Caco-2 (cell line): ENCODE measurements around the gene MAML1. TPM values are rescaled to one million over a fixed set of nuclear protein-coding genes. Genes with fewer than 3 reads are reported as not detected.

Experiments used
- BruUV-seq: library from RNA; stranded (reverse); fragments of 400-500 nt; replicated peaks from 2 replicates; lab custom pipeline; 2021; lab: Mats Ljungman, UMichigan
- CTCF ChIA-PET: fragments of 300-600 bp; sonication (Branson Sonifier 250); formaldehyde crosslinking; loops from one replicate; lab custom pipeline; 2022; ENCODE audit warnings: antibody characterized with exemption; lab: Charles Lee
- POLR2A ChIA-PET: fragments of 300-600 bp; sonication (Branson Sonifier 250); formaldehyde crosslinking; loops from one replicate; lab custom pipeline; 2022; ENCODE audit warnings: antibody characterized with exemption; lab: Charles Lee
- DNase-seq, 2 experiments: peaks; one replicate each; pipeline versions ENCODE4 v3.0.0 to v3.0.0-alpha.2; 2020 to 2022
- H3K27me3 ChIP-seq: replicated peaks from 2 replicates; pipeline ENCODE4 v1.6.0; 2011; ENCODE audit warnings: low read length; ENCODE audit not compliant: control insufficient read depth, insufficient read depth
- H3K36me3 ChIP-seq: 2 replicates; pipeline ENCODE4 v1.5.1; 2011; ENCODE audit warnings: low read length; ENCODE audit not compliant: control insufficient read depth, insufficient read depth
- H3K4me1 ChIP-seq: fragments of 250-450 bp; sonication (Bioruptor Pico); 2 replicates; pipeline ENCODE4 v1.5.1; 2020; ENCODE audit warnings: mild to moderate bottlenecking
- H3K4me3 ChIP-seq: 2 replicates; pipeline ENCODE4 v1.5.1; 2011; ENCODE audit warnings: low read depth, mild to moderate bottlenecking, control low read depth, low read length
- H3K9me3 ChIP-seq: fragments of 250-450 bp; sonication (Bioruptor Pico); 2 replicates; pipeline ENCODE4 v1.5.1; 2020; ENCODE audit warnings: mild to moderate bottlenecking, moderate library complexity
- H3K27ac Mint-ChIP-seq: one replicate; pipeline ENCODE4 v1.8.0; 2022; ENCODE audit warnings: mixed read lengths; ENCODE audit not compliant: unreplicated experiment
- H3K27me3 Mint-ChIP-seq: one replicate; pipeline ENCODE4 v1.8.0; 2022; ENCODE audit warnings: mixed read lengths; ENCODE audit not compliant: insufficient read depth, unreplicated experiment
- H3K36me3 Mint-ChIP-seq: one replicate; pipeline ENCODE4 v1.8.0; 2022; ENCODE audit warnings: mild to moderate bottlenecking, mixed read lengths; ENCODE audit not compliant: insufficient read depth, unreplicated experiment
- H3K4me1 Mint-ChIP-seq: one replicate; pipeline ENCODE4 v1.8.0; 2022; ENCODE audit warnings: low read depth, mixed read lengths; ENCODE audit not compliant: unreplicated experiment
- H3K4me3 Mint-ChIP-seq: one replicate; pipeline ENCODE4 v1.8.0; 2022; ENCODE audit warnings: mild to moderate bottlenecking, moderate library complexity, mixed read lengths; ENCODE audit not compliant: unreplicated experiment
- H3K9me3 Mint-ChIP-seq: one replicate; pipeline ENCODE4 v1.8.0; 2022; ENCODE audit warnings: mixed read lengths; ENCODE audit not compliant: unreplicated experiment
- CTCF ChIP-seq, 2 experiments: fragments of 200-600 bp in 1 of 2; IDR thresholded peaks; 1 replicate in 1 of 2; 2 replicates in 1 of 2; pipeline versions ENCODE4 v1.5.1 to v1.8.0; 2011 to 2022; ENCODE audit warnings: antibody characterized with exemption in 1 of 2, control low read depth in 1 of 2, inconsistent platforms in 1 of 2, low read depth in 1 of 2, low read length in 1 of 2, mild to moderate bottlenecking in 1 of 2, moderate library complexity in 1 of 2; ENCODE audit not compliant: insufficient read depth in 1 of 2, severe bottlenecking in 1 of 2, unreplicated experiment in 1 of 2
- intact Hi-C: fragments of 100-400 bp; cut with micrococcal nuclease; formaldehyde crosslinking; loops from one replicate; pipeline ENCODE4 v1.10.0; 2022; ENCODE audit not compliant: unreplicated experiment
- total RNA-seq: library from RNA; stranded (reverse); gene quantifications from 2 replicates; pipeline ENCODE4 v1.2.3, GENCODE V29; 2022

The MAML1 gene
- total RNA-seq, 1 experiment from 2014 or later, result 41.3 TPM

- Mint-ChIP-seq H3K4me3 (no peak overlapping the region), H3K27me3 (no peaks in the 10 kb centered on the region), H3K4me1 (no peaks in the 10 kb centered on the region), H3K27ac (no peak overlapping the region), H3K36me3 (peaks cover 83% of the 10 kb centered on the region), H3K9me3 (no peaks in the 10 kb centered on the region)
- POLR2A ChIA-PET, result no interaction called here
- Histone ChIP-seq H3K27me3 (no peaks in the 10 kb centered on the region), H3K4me3 (no peak overlapping the region), H3K36me3 (no peaks in the 10 kb centered on the region; the same call in none of the 2 replicates), H3K4me1 (no peaks in the 10 kb centered on the region), H3K9me3 (no peaks in the 10 kb centered on the region)
- TF ChIP-seq CTCF (IDR thresholded peaks at IDR 0.05; ENCODE audit: insufficient read depth in 1 of 2, low read depth in 1 of 2, low read length in 1 of 2, severe bottlenecking in 1 of 2, unreplicated experiment in 1 of 2), result no peak
- CTCF ChIA-PET, result no interaction called here
- intact Hi-C loops, result no loop called here
- no peak for DNase-seq
- BruUV-seq, result no TSS peak
Measured at GRCh38 chr5:179774442-179774841, 41.8 kb downstream of the MAML1 start.

- no peak for TF ChIP-seq CTCF (IDR thresholded peaks at IDR 0.05; ENCODE audit: insufficient read depth in 1 of 2, low read depth in 1 of 2, low read length in 1 of 2, severe bottlenecking in 1 of 2, unreplicated experiment in 1 of 2)
- H3K9me3 ChIP-seq, result no peaks in the 10 kb centered on the region
- Mint-ChIP-seq H3K27me3 (no peaks in the 10 kb centered on the region), H3K36me3 (peaks cover 74% of the 10 kb centered on the region), H3K27ac (no peak overlapping the region), H3K4me1 (no peaks in the 10 kb centered on the region), H3K9me3 (no peaks in the 10 kb centered on the region), H3K4me3 (no peak overlapping the region)
- no peaks in the 10 kb centered on the region for H3K27me3 ChIP-seq
- H3K4me3 ChIP-seq, result no peak overlapping the region
- BruUV-seq, result no TSS peak
- no peaks in the 10 kb centered on the region; the same call in 1 of the 2 replicates for H3K36me3 ChIP-seq
- no peaks in the 10 kb centered on the region for H3K4me1 ChIP-seq
- no peak for DNase-seq
- CTCF ChIA-PET, result no interaction called here
- intact Hi-C loops, result no loop called here
- POLR2A ChIA-PET, result no interaction called here
Measured at GRCh38 chr5:179776411-179776938, 43.9 kb downstream of the MAML1 start.

GRCh38 chr5:179777456-179777855 lies 44.8 kb downstream of the MAML1 start:
- Histone ChIP-seq H3K4me1 (no peaks in the 10 kb centered on the region), H3K4me3 (no peak overlapping the region), H3K9me3 (no peaks in the 10 kb centered on the region), H3K27me3 (no peaks in the 10 kb centered on the region), H3K36me3 (no peaks in the 10 kb centered on the region; the same call in 1 of the 2 replicates)
- ChIA-PET POLR2A (no interaction called here), CTCF (interaction anchor here (0.7 kb wide), 1 partner anchor 15 kb away, joined by 3 read pairs; no protein-coding TSS in a partner anchor)
- Mint-ChIP-seq H3K27ac (no peak overlapping the region), H3K36me3 (peaks cover 74% of the 10 kb centered on the region), H3K9me3 (no peaks in the 10 kb centered on the region), H3K27me3 (no peaks in the 10 kb centered on the region), H3K4me3 (no peak overlapping the region), H3K4me1 (no peaks in the 10 kb centered on the region)
- DNase-seq, result no peak
- no peak for TF ChIP-seq CTCF (IDR thresholded peaks at IDR 0.05; ENCODE audit: insufficient read depth in 1 of 2, low read depth in 1 of 2, low read length in 1 of 2, severe bottlenecking in 1 of 2, unreplicated experiment in 1 of 2)
- BruUV-seq, result no TSS peak
- intact Hi-C loops, result no loop called here
